Stimulated activated CD8-positive, alpha-beta memory T cell treated with anti-CD3 and anti-CD28 coated beads, Interleukin-7, amount 100 ng/mL, for 1 hour (primary cell): ENCODE measurements around the gene C13orf46.
"Not testable (repeated sequence)": the region's sequence is repeated elsewhere in the genome, so short reads cannot be mapped to it uniquely, and the experiment has no call there.

Source experiments
- DNase-seq, 2 donors: peaks; one replicate each; pipeline ENCODE4 v3.0.0-alpha.2; 2020; ENCODE audit warnings: low read depth in 2 of 2

C13orf46 gene

DNA sequence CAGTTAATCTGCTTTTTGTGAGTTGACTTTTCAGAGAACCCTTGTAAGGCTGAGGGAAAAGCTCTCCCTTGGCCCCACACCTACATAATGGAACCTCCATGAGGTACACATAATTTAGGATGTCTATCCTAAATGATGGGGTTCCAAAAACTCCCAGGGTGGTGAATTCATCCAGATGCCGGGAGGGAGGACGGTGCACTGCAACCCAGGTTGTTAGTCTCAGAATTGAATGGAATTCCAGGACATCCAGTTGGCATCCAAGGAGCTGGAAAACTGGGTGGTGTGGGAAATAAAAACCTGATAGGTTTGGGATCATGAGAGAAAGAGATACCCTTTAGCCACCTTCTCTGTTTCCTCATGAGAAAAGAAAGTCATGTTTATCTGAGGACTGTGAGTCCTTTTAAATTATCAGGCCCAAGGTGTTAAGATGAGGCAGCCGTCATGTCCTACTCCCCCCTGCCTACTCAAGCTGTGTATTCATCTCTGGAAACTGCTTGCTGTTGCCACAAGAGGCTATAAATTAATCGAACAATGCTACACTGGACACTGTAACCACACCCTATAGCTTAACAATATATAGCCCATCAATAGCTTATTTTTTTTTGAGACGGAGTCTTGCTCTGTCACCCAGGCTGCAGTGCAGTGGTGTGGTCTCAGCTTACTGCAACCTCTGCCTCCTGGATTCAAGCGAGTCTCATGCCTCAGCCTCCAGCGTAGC lies 49.5 kb downstream of the C13orf46 start:
- no peak for DNase-seq

DNA sequence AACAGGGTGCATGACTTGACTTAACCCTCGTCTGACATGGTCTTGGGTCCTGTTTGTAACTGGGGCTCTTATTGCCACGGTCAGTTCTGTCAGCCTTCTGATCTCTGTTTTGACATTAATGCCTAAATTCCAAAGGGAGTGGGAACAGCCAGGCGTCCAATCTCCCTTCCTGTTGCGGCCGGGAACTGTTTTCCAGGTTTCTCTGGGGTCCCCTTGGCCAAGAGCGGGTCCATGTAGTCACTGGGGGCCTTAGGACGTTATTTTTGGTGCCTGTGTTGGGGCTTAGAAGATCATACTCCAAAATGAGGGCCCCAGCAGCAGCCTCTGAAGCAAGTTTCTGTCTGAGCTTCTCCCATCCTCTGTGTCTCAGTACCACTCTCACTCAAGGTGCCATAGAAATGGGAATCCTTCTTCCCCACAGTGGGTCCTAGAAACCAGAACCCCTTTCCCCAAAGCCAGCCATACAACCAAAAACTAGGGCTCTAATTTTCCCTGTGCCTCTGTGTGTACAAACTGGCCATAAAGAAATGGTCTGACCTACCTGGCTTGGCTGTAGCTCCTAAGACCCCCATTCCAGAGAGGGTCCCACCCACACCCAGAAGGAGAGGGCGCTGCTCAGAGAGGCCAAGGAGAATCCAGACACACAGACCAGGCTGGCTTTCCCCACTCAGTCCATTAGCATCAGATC lies 50.4 kb downstream of the C13orf46 start:
- DNase-seq = no peak

DNA sequence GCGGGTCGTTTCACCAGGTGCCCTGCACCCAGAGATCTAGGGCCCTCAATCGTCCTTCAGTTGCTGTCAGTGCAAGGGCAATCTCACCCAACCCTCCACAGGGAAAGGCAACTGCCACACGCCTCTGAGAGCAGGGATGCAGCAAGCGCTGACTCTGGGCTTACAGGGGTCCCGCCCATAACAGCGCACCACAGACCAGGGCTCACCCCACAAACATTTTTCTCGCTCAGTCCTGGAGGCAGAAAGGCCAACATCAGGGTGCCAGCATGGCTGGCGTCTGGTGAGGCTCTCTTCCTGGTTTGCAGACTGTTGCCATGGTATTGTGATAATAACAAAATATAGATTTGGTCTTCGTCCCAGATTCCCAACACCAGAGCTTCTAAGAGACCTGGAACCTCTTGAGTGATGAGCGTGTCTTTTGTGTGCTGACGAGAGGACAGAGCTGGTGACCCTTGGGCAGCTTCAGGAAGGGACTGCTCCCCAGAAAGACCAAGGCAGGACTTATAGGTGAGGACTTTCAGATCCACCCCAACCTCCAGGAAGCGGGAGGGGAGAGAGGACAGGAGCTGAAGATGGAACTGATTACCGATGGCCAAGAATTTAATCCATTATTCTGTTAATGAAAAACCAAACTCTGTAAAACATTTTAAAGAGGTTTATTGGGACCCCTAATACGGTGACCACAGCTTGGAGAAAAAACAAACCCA lies 51.3 kb downstream of the C13orf46 start:
- DNase-seq = no peak

DNA sequence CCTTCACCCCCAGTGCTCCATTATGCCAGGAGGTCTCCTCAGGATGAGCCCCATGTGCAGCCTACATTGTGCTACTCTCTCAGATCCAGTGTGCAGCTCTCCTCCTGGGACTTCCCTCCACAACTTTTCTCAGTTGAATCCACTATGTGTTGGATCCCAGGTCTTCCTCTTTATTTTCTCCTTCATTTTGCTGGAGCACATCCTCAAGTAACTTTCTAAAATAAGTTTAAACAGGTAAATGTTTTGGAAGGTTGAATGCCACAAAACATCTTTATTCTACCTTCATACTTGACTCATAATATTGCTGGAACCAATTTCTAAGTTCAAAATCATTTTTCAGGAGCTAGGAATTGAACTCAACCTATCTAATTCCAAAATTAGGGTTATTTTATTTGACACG lies 52.1 kb downstream of the C13orf46 start:
- DNase-seq = no peak

DNA sequence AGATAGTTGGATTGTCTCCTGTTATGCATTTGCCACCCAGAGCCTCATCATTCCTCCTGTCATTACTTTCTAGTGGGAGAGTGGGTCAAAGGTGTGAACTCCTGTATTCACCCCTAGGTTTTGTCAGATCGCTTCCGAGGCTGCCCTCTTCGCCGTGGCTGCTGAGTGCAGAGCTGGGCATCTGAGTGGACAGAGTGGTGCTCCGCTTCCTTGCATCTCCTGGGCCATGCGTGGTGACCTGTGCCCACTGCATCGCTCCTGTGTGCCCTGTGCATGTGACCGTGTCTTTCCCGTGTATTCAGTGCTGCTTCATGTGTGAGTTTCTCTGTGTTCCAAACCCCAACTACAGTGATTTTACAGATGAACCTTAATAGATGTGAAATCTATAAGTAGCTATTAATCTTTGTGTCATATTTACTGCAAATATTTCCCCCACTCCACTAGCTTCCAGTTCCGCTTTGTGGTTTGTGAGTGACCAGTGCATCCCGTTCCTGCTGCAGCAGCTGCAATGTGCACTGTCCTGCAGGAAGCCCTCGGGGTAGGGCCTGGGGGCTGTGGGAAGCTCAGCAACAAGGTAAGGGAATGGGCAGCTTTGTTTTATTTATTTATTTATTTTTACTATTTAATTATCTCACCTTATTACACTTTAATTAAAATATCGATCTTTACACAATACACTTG lies 53.1 kb downstream of the C13orf46 start:
- no peak for DNase-seq

DNA sequence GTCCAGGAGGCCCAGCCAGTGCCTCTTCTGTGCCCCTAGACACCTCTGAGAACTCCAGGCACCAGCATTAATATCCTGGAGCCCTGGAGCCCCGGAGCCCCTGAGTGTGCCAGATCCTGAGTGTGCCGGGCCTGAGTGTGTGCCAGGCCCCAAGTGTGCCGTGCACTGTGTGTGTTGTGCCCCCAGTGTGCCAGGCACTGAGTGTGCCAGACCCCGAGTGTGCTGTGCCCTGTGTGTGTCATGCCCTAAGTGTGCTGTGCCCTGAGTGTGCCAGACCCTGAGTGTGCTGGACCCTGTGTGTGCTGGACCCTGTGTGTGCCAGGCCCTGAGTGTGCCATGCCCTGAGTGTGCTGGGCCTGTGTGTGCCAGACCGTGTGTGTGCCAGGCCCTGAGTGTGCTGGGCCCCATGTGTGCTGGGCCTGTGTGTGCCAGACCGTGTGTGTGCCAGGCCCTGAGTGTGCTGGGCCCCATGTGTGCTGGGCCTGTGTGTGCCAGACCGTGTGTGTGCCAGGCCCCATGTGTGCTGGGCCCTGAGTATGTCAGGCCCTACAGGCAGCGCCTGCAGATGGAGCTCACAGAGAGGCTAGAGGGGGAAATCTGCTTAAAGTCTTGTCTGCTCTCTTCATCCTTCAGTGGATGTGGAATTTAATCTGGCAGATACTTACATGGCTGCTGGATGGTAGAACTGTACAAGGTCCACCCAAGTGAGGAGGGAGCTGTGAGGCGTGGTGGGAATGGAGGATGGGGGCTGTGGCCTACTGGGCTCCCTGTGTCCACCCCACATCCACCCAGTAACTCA lies 53.9 kb downstream of the C13orf46 start:
- DNase-seq = no peak

DNA sequence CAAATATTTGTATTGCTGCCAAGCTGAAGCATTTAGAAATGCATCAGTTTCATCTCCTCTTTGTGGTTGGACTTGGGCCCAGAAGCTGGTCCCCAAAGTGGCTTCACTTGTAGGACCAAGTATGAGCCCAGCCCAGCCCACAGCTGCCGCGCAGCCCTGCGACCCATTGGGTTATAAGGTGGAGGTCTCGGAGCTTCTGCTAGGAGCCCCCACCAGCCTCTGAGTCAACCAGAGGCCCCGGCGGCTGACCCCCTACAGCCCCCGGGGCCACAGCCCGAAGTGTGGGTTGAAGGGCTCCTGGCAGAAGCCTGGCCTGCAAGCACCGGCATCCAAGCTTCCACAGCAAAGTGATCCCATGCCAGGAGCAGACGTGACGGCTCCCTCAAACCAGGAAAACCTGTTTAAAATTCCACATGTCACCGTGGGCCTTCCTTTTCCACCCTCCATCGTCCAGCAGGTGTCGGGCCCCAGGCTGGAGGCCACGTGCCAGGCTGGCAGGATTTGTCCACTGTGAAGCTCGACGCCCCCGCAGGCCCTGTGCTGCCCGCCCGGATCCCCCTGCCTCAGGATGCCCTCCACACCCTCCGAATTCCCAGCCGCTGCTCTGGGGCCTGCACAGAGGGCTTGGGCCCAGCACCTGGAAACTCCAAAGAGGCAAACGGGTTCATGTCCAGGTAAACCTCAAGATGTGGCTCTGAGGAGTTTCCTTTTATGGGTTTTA lies 54.7 kb downstream of the C13orf46 start:
- no peak for DNase-seq

DNA sequence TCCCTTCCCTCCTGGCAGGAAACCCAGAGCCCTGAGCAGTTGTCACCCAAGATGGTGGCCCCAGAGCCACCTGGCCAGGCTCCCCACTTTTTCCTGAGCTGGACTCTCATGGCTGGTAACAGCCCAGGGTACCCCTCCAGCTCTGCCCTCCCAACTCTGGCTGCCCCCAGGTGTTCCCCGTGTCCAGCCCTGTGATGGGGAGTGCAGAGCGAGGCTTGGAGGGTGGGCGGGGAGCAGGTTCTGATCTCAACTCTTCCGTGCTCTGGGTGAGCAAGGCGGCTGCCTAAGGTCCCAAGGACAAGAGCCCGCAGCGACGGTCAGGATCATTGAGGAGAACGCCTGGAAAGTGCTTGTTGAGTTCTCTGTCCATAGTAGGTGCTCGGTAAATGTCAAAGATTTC lies 55.3 kb downstream of the C13orf46 start:
- DNase-seq = no peak

DNA sequence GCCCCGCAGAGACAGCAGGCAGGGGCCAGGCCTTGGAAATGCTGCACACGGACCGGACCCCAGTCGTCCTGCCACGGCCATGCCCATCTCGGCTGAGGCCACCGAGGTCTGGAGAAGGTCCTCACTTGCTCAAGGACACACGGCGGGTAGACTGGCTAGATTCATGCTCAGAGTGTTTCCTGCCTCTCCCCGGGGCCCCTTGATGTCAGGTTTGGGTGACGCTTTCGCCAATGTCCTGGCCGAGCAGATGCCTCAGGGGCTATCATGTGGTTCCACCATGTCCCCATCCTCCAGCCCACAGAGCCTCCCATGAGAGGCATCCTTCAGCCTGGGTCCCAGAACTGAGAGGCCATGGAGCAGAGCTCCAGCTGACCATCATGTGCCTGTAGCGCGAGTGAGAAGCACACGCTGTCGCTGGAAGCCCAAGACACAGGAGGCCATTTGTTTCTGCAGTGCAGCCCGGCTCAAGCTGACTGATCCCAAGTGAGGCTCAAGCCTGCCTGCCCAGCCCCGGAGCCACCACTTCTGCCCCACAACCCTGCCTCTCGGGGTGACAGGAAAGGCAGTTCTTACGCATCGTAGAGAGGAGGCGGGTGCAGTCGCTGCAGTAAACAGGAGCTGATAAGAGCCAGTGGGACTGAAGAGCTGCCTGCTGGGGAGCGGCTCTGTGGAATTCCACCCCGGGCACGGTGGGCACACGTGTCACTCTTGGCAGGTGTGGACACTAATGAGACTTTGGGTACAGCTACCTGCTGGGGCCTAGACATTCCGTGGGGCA lies 56.1 kb downstream of the C13orf46 start:
- no peak for DNase-seq

DNA sequence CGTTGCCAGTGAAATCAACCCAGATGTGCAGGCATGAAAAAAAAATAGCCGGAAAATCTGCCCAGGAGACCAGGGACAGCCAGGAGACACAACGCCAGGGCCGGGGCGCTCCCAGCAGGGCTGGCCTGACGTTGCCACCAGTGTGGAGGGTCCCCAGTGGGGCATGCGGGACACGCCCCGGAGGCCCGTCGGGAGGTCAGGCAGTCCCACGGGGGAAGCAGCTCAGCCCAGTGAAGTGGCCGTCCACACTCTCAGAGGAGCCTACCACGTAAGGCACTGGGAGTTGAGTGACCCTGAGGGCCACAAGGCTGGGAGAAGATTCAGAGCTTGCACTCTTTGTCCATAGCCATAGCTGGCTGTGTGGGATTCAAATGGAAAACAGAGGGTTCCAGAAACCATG lies 56.8 kb downstream of the C13orf46 start:
- DNase-seq = no peak

DNA sequence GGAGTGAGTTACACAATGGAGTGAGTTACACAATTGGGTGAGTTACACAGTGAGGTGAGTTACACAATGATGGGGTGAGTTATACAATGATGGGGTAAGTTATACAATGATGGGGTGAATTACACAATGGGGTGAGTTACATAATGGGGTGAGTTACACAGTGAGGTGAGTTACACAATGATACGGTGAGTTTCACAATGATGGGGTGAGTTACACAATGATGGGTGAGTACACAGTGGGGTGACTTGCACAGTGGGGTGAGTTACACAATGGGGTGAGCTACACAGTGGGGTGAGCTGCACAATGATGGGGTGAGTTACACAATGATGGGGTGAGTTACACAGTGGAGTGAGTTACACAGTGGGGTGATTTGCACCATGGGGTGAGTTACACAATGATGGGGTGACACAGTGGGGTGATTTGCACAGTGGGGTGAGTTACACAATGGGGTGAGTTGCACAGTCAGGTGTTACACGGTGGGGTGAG lies 57.5 kb downstream of the C13orf46 start:
- DNase-seq = no peak

DNA sequence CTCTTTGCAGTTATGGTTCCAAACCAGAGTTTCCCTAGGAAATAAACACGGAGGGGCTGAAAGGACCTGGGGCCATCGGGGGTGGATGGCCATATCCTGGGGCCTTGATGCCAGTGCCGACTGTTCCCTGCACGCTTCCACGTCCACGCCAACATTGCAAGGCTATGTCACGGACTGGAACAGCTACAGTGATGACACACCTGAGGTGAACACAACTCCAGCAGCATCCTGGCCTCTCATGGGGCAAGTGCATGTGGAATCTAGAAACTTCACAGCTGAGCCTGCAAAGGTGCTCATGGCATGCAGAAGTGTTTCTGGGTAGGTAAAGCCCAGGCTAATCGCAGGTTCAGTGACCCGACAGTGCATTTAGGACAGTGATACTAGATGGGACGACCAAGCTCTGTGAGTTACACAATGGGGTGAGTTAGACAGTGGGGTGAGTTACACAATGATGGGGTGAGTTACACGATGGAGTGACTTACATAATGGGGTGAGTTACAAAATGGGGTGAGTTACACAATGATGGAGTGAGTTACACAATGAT lies 58.0 kb downstream of the C13orf46 start:
- DNase-seq = no peak

DNA sequence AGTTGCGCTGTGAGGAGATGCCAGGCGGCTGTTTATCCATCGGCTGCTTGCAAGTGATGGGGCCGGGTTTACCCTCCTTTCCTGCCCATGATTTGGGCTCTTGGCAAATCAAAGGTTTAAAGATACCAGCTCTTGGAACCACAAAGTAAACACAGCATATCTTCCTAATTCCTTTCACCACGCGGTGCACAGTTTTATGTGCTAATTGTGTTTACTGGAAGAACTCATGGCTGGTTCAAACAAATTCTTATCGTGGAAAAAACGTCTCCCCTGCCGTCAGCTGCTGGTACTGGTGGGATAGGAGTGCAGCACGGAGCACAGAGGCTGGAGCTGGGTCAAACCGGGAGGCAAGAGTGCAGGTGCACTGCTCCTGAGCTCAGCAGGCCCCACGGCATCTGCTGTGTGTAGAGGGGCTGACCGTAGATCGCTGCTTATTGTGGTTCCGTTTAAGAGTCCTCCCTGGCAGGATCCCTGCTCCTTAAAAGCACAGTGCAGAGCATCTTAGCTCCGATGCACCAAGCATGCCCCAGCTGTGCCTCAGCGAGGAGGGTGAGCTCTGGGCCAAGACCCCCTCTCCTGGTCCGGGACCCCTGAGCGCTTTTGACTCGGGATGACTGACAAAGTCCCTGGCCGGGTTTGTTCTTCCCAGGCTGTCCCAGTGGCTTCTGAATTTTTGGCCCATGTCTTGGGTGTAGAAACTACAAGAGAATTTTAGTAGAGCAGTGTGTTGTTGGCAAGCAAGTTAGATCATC lies 58.7 kb downstream of the C13orf46 start:
- no peak for DNase-seq

DNA sequence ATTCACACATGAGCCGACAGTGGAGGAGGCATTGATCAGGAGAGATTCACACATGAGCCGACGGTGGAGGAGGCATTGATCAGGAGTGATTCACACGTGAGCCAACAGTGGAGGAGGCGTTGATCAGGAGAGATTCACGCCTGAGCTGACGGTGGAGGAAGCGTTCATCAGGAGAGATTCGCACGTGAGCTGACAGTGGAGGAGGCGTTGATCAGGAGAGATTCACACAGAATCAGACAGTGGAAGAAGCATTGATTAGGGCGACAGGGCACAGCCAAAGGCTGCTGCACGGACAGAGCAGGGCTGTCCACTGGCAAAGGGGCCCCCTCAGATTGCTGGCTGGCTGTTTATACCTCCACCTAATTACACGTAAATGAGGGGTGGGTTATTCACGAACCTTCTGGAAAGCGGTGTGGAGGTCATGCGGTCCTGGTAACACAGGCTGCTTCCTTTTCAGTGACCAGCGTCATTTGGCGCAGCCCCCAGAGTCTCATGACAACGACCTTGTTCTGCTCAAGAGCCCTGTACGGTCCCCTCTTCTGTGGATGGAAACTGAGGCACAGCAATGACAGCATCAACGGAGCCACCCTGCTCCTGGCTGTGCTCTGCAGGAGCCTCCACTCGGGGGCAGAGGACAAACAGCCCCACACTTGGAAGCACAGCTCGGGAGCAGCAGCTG lies 59.4 kb downstream of the C13orf46 start:
- no peak for DNase-seq

DNA sequence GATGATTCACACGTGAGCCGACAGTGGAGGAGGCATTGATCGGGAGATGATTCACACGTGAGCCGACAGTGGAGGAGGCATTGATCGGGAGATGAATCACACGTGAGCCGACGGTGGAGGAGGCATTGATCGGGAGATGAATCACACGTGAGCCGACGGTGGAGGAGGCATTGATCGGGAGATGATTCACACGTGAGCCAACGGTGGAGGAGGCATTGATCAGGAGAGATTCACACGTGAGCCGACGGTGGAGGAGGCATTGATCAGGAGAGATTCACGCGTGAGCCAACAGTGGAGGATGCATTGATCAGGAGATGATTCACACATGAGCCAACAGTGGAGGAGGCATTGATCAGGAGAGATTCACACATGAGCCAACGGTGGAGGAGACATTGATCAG lies 60.0 kb downstream of the C13orf46 start:
- not testable (repeated sequence) for DNase-seq

DNA sequence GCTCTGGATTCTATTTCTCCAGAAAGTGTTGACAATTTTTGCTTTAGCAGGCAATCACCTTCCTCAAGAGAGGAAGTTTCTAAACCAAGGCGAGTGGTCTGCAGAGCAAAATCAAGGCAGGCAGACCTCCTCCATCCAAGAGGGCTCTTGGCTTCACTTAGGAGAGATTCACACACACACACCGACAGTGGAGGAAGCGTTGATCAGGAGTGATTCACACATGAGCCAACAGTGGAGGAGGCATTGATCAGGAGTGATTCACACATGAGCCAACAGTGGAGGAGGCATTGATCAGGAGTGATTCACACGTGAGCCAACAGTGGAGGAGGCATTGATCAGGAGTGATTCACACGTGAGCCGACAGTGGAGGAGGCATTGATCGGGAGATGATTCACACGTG lies 60.5 kb downstream of the C13orf46 start:
- not testable (repeated sequence) for DNase-seq

DNA sequence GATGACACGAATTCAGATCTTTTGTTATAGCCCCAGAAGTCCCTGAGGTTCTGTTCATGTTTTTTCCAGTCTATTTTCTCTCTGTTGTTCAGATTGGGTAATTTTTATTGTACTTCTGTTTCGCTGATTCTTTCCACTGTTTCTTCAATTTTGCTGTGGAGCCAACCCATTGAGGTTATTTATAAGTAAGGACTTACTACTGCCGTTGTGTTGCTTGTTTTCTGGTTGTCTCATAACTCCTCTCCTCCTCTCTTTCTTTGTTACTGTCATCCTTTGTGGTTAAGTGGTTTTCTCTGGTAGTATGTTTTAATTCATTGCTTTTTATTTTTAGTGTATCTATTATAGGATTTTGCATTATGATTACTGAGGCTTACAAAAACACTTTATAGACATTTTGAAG lies 61.3 kb downstream of the C13orf46 start:
- DNase-seq = no peak
